ENCODE results near the gene ADORA2A. TPM values are rescaled to one million over a fixed set of nuclear protein-coding genes. Genes with fewer than 3 reads are reported as not detected.

Gene ADORA2A
- total RNA-seq, 1 experiment from 2014 or later, result 3.5 TPM

GRCh38 chr22:24431309-24432034 is 4.1 kb downstream of the ADORA2A start:
- no peak for DNase-seq
- Histone ChIP-seq H3K9ac (ENCODE audit: extremely low read depth, insufficient read length, low read length) (no peak overlapping the region), H3K27ac (ENCODE audit: insufficient read length, low read depth, low read length) (no peak overlapping the region), H2AK5ac (ENCODE audit: insufficient read length, low read length) (no peak overlapping the region), H3K9me3 (ENCODE audit: control insufficient read depth, low read depth, low read length) (no peaks in the 10 kb centered on the region), H2BK20ac (ENCODE audit: low read depth, low read length, poor library complexity, severe bottlenecking) (no peak overlapping the region), H3K4ac (ENCODE audit: low read depth, low read length) (no peak overlapping the region), H3T11ph (ENCODE audit: low read length) (no peak overlapping the region), H2BK12ac (ENCODE audit: insufficient read length, low read depth, low read length) (no peak overlapping the region), H3K14ac (ENCODE audit: insufficient read depth, low read length) (no peak overlapping the region), H4K8ac (replicated peaks; ENCODE audit: insufficient read length, low read depth, low read length) (no peak overlapping the region), H2BK15ac (ENCODE audit: low read depth, low read length) (no peak overlapping the region), H3K23ac (ENCODE audit: insufficient read length, low read depth, low read length) (no peak overlapping the region), H3K4me1 (ENCODE audit: insufficient read depth, low read length) (0 out of 2 replicates have a peak, but pooled peaks cover 5% of the 10 kb centered on the region), H3K18ac (ENCODE audit: insufficient read length, low read depth, low read length) (no peak overlapping the region), H3K79me1 (ENCODE audit: insufficient read depth, low read depth, low read length, poor library complexity, severe bottlenecking) (no peaks in the 10 kb centered on the region), H3K27me3 (ENCODE audit: insufficient read depth, low read length) (no peaks in the 10 kb centered on the region), H3K23me2 (ENCODE audit: insufficient read length, low read depth, low read length, poor library complexity, severe bottlenecking) (no peaks in the 10 kb centered on the region), H3K56ac (ENCODE audit: insufficient read length, low read depth, low read length) (no peak overlapping the region), H4K20me1 (ENCODE audit: control insufficient read depth, insufficient read depth, insufficient read length) (peaks cover 2% of the 10 kb centered on the region), H4K5ac (ENCODE audit: insufficient read length, low read depth, low read length) (no peak overlapping the region), H3K4me2 (ENCODE audit: insufficient read depth, insufficient read length, low read length) (no peak overlapping the region), H2AFZ (ENCODE audit: low read length) (no peak overlapping the region), H2BK5ac (ENCODE audit: insufficient read length, low read length) (no peak overlapping the region), H2BK120ac (ENCODE audit: low read depth, low read length, poor library complexity, severe bottlenecking) (no peak overlapping the region), H3K79me2 (ENCODE audit: insufficient read depth, low read length) (no peaks in the 10 kb centered on the region), H4K91ac (ENCODE audit: insufficient read length, low read depth, low read length) (no peak overlapping the region)
- H3K27me3 Mint-ChIP-seq (ENCODE audit: low read depth), result peaks cover 4% of the 10 kb centered on the region
- no peak for TF ChIP-seq CTCF (conservative IDR thresholded peaks at IDR 0.05)
- no peaks in the 10 kb centered on the region; a peak in 1 of 7 replicates for H3K36me3 Mint-ChIP-seq (ENCODE audit: insufficient read depth in 1 of 3, low read depth in 3 of 3)
- peak overlapping the region in 1 of 3 experiments; percentile 57; a peak in 1 of 7 replicates for H3K27ac Mint-ChIP-seq
- WGBS (ENCODE audit: extremely low coverage, insufficient read length, low lambda C conversion rate), result no CpG with 5 or more reads among the region's 9 CpGs
- peaks cover 15 to 25% of the 10 kb centered on the region in 2 experiments for H3K4me1 Mint-ChIP-seq
- no peak overlapping the region for H3K4me3 Mint-ChIP-seq
- H3K9me3 Mint-ChIP-seq, result no peaks in the 10 kb centered on the region

Measured in H9 (cell line).